ENCODE measurements around the gene NOP9.

NOP9 gene

DNA sequence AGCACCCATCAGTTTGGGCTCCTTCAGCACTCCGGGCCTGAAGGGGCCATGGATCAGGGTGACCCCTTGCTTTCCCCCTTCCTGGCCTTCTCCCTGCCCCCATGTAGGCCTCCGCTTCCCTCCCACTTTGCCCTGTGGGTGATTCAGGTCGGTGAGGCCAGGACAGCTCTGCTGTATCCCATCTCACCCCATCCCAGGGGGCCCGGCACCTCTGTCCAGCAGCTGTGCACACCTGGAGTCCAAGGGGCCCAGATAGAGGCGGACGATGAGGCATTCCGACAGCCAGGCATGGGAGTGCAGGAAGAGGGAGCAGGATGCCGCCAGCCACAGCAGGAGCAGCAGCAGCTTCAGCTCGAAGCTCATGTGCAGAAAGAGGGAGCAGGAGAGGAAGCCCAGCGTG, 23.0 kb downstream of the NOP9 start:
- Mint-ChIP-seq H3K27me3 (ENCODE audit: low read depth, poor library complexity) (peaks cover 49% of the 10 kb centered on the region), H3K9me3 (no peaks in the 10 kb centered on the region), H3K4me3 (no peak overlapping the region), H3K27ac (no peak overlapping the region), H3K36me3 (ENCODE audit: low read depth) (no peaks in the 10 kb centered on the region), H3K4me1 (peaks cover 64% of the 10 kb centered on the region)
- no peak for DNase-seq
- TF ChIP-seq, protein P1, sequence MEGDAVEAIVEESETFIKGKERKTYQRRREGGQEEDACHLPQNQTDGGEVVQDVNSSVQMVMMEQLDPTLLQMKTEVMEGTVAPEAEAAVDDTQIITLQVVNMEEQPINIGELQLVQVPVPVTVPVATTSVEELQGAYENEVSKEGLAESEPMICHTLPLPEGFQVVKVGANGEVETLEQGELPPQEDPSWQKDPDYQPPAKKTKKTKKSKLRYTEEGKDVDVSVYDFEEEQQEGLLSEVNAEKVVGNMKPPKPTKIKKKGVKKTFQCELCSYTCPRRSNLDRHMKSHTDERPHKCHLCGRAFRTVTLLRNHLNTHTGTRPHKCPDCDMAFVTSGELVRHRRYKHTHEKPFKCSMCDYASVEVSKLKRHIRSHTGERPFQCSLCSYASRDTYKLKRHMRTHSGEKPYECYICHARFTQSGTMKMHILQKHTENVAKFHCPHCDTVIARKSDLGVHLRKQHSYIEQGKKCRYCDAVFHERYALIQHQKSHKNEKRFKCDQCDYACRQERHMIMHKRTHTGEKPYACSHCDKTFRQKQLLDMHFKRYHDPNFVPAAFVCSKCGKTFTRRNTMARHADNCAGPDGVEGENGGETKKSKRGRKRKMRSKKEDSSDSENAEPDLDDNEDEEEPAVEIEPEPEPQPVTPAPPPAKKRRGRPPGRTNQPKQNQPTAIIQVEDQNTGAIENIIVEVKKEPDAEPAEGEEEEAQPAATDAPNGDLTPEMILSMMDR (IDR thresholded peaks at IDR 0.05) = no peak

DNA sequence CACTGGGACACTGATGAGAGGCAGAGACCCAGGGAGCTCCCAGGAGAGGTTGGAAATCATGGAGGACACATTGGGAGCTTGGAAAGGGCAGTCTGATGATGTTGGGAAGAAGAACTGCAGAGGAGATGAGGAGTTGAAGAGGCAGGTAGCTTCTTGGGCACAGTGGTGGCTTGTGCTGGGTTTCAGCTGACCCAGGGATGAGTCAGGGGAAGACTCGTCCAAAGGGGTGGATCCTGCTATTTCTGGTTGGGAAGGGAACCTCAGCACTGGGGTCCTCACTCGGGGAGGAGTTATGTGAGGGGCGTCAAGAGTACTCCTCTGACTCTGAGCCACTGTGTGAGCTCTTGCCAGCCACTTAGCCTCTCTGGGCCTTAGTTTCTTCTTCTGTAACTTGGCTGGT, 23.7 kb downstream of the NOP9 start:
- TF ChIP-seq, protein P1 (IDR thresholded peaks at IDR 0.05) = no peak
- Mint-ChIP-seq H3K9me3 (peaks cover under 1% of the 10 kb centered on the region), H3K27me3 (ENCODE audit: low read depth, poor library complexity) (peaks cover 42% of the 10 kb centered on the region), H3K4me3 (no peak overlapping the region), H3K27ac (no peak overlapping the region), H3K36me3 (ENCODE audit: low read depth) (no peaks in the 10 kb centered on the region), H3K4me1 (peaks cover 65% of the 10 kb centered on the region)
- DNase-seq = no peak

DNA sequence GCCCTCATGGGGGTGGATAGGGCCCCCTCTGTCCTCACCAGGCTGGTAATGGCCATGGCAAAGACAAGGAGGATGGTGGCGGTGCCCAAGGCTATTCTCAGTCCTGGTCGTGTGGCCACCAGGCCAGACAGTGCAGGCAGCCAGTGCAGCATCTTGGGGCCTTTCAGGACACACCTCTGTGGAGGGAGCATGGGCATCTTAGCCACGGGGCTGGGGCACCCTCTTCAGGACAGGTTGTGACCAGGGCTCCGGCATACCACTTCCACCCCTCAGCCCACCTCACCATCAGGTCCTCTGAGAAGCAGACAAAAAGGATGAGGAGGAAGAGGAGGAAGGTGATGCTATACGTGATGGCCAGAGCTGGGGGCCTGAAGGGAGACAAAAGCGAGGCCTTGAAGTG, 24.4 kb downstream of the NOP9 start:
- TF ChIP-seq, protein P1 (IDR thresholded peaks at IDR 0.05) = no peak
- H3K4me3 Mint-ChIP-seq = no peak overlapping the region
- peaks cover 70% of the 10 kb centered on the region for H3K4me1 Mint-ChIP-seq
- H3K27me3 Mint-ChIP-seq (ENCODE audit: low read depth, poor library complexity) = peaks cover 39% of the 10 kb centered on the region
- DNase-seq = no peak
- H3K9me3 Mint-ChIP-seq = peaks cover 7% of the 10 kb centered on the region
- no peaks in the 10 kb centered on the region for H3K36me3 Mint-ChIP-seq (ENCODE audit: low read depth)
- H3K27ac Mint-ChIP-seq = no peak overlapping the region

DNA sequence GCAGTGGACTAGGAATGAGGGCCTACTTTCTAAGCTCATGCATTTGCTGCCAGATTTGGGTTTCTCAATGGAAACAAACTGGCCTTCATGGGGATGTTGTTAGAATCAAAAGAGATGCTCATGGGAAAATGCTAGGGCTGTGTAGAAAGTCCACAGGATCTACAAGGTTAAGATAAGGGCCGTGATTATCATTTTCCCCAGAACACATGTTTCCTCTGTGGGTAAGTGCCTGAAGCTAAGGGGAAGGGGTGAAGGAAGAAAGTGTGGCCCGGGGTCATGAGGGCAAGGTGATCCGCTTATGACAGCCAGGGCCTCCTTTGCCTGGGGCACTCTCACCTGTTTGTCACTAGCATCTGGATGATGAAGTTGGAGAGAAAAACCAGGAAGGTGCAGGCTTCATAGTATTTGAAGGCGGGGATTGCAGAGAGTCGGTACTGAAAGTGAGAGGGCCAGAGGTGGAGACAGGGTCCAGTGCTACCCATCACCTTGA, 25.4 kb downstream of the NOP9 start:
- Mint-ChIP-seq H3K4me3 (no peak overlapping the region), H3K27me3 (ENCODE audit: low read depth, poor library complexity) (peaks cover 39% of the 10 kb centered on the region), H3K36me3 (ENCODE audit: low read depth) (no peaks in the 10 kb centered on the region), H3K27ac (no peak overlapping the region), H3K9me3 (peaks cover 8% of the 10 kb centered on the region), H3K4me1 (peaks cover 60% of the 10 kb centered on the region)
- TF ChIP-seq, protein P1 (IDR thresholded peaks at IDR 0.05) = no peak
- no peak for DNase-seq

DNA sequence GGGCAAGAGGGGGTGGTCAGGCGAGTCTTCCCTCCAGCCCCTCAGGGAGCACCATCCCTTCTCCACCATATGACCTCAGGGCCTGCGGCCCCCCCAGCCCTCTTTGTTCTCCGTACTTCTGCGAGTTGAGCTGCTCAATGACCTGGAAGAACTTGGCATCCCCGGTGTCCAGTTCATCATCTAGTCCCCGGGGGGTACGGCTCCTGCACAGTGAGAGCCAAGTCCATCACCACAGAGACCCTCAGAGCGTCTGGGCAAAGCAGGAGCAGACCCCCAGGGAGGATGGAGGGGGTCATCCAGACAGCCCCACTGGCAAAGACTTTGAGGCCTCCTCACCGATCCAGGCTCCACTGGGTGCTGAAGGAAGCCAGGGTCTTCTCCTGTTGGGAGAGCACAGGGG, 26.3 kb downstream of the NOP9 start:
- Mint-ChIP-seq H3K36me3 (ENCODE audit: low read depth) (no peaks in the 10 kb centered on the region), H3K27me3 (ENCODE audit: low read depth, poor library complexity) (peaks cover 43% of the 10 kb centered on the region), H3K4me1 (peaks cover 56% of the 10 kb centered on the region), H3K4me3 (peak overlapping the region; percentile 40), H3K9me3 (peaks cover 8% of the 10 kb centered on the region), H3K27ac (no peak overlapping the region)
- TF ChIP-seq, protein P1 (IDR thresholded peaks at IDR 0.05) = no peak
- DNase-seq = no peak

DNA sequence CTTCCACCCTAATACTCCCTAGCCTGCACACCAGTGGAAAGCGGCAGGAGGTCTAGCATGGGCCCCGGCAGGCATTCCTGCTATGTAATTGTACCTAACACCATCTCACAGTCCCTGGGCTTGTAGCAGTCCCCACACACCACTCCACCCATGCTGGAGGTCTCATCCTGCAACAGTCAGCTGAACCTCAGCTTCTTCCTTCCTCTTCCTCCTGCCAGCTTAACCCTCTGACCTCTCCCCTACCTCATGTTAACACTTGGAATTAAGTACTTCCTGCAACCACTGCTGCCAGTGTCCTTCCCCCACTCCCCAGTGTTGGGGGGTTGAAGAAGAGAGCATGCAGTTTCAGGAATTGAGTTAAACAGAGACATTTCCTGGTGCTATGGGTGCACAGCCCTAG, 27.7 kb downstream of the NOP9 start:
- TF ChIP-seq, protein P1 (IDR thresholded peaks at IDR 0.05) = no peak
- no peaks in the 10 kb centered on the region for H3K36me3 Mint-ChIP-seq (ENCODE audit: low read depth)
- peaks cover 44% of the 10 kb centered on the region for H3K27me3 Mint-ChIP-seq (ENCODE audit: low read depth, poor library complexity)
- H3K4me3 Mint-ChIP-seq = no peak overlapping the region
- peaks cover 54% of the 10 kb centered on the region for H3K4me1 Mint-ChIP-seq
- peaks cover 8% of the 10 kb centered on the region for H3K9me3 Mint-ChIP-seq
- H3K27ac Mint-ChIP-seq = no peak overlapping the region
- DNase-seq = no peak

Data from nephron progenitor cell (in vitro differentiated cells).